ENCODE measurements around the gene SLC35F1.
"Not testable (repeated sequence)": the region's sequence is repeated elsewhere in the genome, so short reads cannot be mapped to it uniquely, and the experiment has no call there.

Gene SLC35F1

GRCh38 chr6:117927866-117928265 lies 20.8 kb downstream of the SLC35F1 start:
- DNase-seq (ENCODE audit: low read depth, low spot score), result no peak

- DNase-seq (ENCODE audit: low read depth, low spot score), result no peak
Observed at GRCh38 chr6:117928833-117929232, 21.8 kb downstream of the SLC35F1 start.

GRCh38 chr6:117929501-117929900 lies 22.4 kb downstream of the SLC35F1 start:
- DNase-seq (ENCODE audit: low read depth, low spot score), result no peak

- DNase-seq (ENCODE audit: low read depth, low spot score), result no peak
Observed at GRCh38 chr6:117930645-117931044, 23.6 kb downstream of the SLC35F1 start.

- no peak for DNase-seq (ENCODE audit: low read depth, low spot score)
Observed at GRCh38 chr6:117932001-117932400, 24.9 kb downstream of the SLC35F1 start.

GRCh38 chr6:117932676-117933075 lies 25.6 kb downstream of the SLC35F1 start:
- no peak for DNase-seq (ENCODE audit: low read depth, low spot score)

- DNase-seq (ENCODE audit: low read depth, low spot score), result peak; percentile 29
Observed at GRCh38 chr6:117933471-117933870, 26.4 kb downstream of the SLC35F1 start.

- DNase-seq (ENCODE audit: low read depth, low spot score), result peak; percentile 29
Observed at GRCh38 chr6:117938311-117938995, 31.4 kb downstream of the SLC35F1 start.

- peak; percentile 12 for DNase-seq (ENCODE audit: low read depth, low spot score)
Observed at GRCh38 chr6:117947234-117947633, 40.2 kb downstream of the SLC35F1 start.

GRCh38 chr6:117951783-117952182 lies 44.7 kb downstream of the SLC35F1 start:
- DNase-seq (ENCODE audit: low read depth, low spot score), result peak; percentile 62

GRCh38 chr6:117955684-117956256 lies 48.7 kb downstream of the SLC35F1 start:
- no peak for DNase-seq (ENCODE audit: low read depth, low spot score)

GRCh38 chr6:117956386-117956785 lies 49.3 kb downstream of the SLC35F1 start:
- peak; percentile 83 for DNase-seq (ENCODE audit: low read depth, low spot score)

- DNase-seq (ENCODE audit: low read depth, low spot score), result no peak
Observed at GRCh38 chr6:117958536-117958935, 51.5 kb downstream of the SLC35F1 start.

- DNase-seq (ENCODE audit: low read depth, low spot score), result peak; percentile 53
Observed at GRCh38 chr6:117960877-117961276, 53.8 kb downstream of the SLC35F1 start.

- DNase-seq (ENCODE audit: low read depth, low spot score), result no peak
Observed at GRCh38 chr6:117961301-117961700, 54.2 kb downstream of the SLC35F1 start.

GRCh38 chr6:117965763-117966162 lies 58.7 kb downstream of the SLC35F1 start:
- DNase-seq (ENCODE audit: low read depth, low spot score), result not testable (repeated sequence)

- no peak for DNase-seq (ENCODE audit: low read depth, low spot score)
Observed at GRCh38 chr6:117971637-117972036, 64.6 kb downstream of the SLC35F1 start.

- no peak for DNase-seq (ENCODE audit: low read depth, low spot score)
Observed at GRCh38 chr6:117974914-117975627, 68.0 kb downstream of the SLC35F1 start.

- peak; percentile 77 for DNase-seq (ENCODE audit: low read depth, low spot score)
Observed at GRCh38 chr6:117976030-117976651, 69.1 kb downstream of the SLC35F1 start.

- no peak for DNase-seq (ENCODE audit: low read depth, low spot score)
Observed at GRCh38 chr6:117985916-117986315, 78.9 kb downstream of the SLC35F1 start.

GRCh38 chr6:117986396-117986795 lies 79.3 kb downstream of the SLC35F1 start:
- DNase-seq (ENCODE audit: low read depth, low spot score), result no peak

GRCh38 chr6:117989086-117989485 lies 82.0 kb downstream of the SLC35F1 start:
- DNase-seq (ENCODE audit: low read depth, low spot score), result no peak
